WTC11 (cell line): ENCODE results near the gene DMC1. TPM values are rescaled to one million over a fixed set of nuclear protein-coding genes. Genes with fewer than 3 reads are reported as not detected.
"Not testable (repeated sequence)": the region's sequence is repeated elsewhere in the genome, so short reads cannot be mapped to it uniquely, and the experiment has no call there.

ENCODE experiments used
- ATAC-seq: fragments of 200-7000 bp; cut with Tn5 transposase; 2 replicates; pipeline ENCODE4 v1.10.0; 2021; ENCODE audit warnings: mild to moderate bottlenecking, moderate library complexity
- CTCF ChIA-PET: fragments of 300-600 bp; sonication (Branson Sonifier 250); formaldehyde crosslinking; loops from one replicate; lab custom pipeline; 2021; ENCODE audit warnings: antibody characterized with exemption; lab: Charles Lee
- POLR2A ChIA-PET: fragments of 350-600 bp; sonication (Branson Sonifier 250); formaldehyde crosslinking; loops from one replicate; lab custom pipeline; 2021; ENCODE audit warnings: antibody characterized with exemption; lab: Charles Lee
- DNase-seq: peaks from one replicate; pipeline ENCODE4 v3.0.0; 2021; ENCODE audit warnings: low spot score
- H3K27ac Mint-ChIP-seq: 2 replicates; pipeline ENCODE4 v1.8.0; 2021; ENCODE audit warnings: mixed read lengths
- H3K27me3 Mint-ChIP-seq: 2 replicates; pipeline ENCODE4 v1.8.0; 2021; ENCODE audit warnings: low read depth, mild to moderate bottlenecking, moderate library complexity, mixed read lengths
- H3K36me3 Mint-ChIP-seq: 2 replicates; pipeline ENCODE4 v1.8.0; 2021; ENCODE audit warnings: mixed read lengths
- H3K4me1 Mint-ChIP-seq: 2 replicates; pipeline ENCODE4 v1.8.0; 2022; ENCODE audit warnings: mixed read lengths
- H3K4me3 Mint-ChIP-seq: 2 replicates; pipeline ENCODE4 v1.8.0; 2021; ENCODE audit warnings: mild to moderate bottlenecking, moderate library complexity, mixed read lengths
- H3K9me3 Mint-ChIP-seq: 2 replicates; pipeline ENCODE4 v1.8.0; 2021; ENCODE audit warnings: mixed read lengths
- ATF1 ChIP-seq: sonication (generic); formaldehyde crosslinking; IDR thresholded peaks from 2 replicates; pipeline ENCODE4 v1.8.1; 2023; ENCODE audit warnings: mild to moderate bottlenecking, moderate library complexity, missing genetic modification reagents
- CREM ChIP-seq: sonication (generic); formaldehyde crosslinking; IDR thresholded peaks from 2 replicates; pipeline ENCODE4 v1.8.1; 2022; ENCODE audit warnings: mild to moderate bottlenecking, missing genetic modification reagents, moderate library complexity
- FOXP1 ChIP-seq: sonication (generic); formaldehyde crosslinking; IDR thresholded peaks from 2 replicates; pipeline ENCODE4 v1.8.0; 2022; ENCODE audit warnings: missing genetic modification reagents, mild to moderate bottlenecking, moderate library complexity, borderline replicate concordance
- GTF2I ChIP-seq: fragments of 250-450 bp; sonication (Bioruptor Pico); conservative IDR thresholded peaks from 2 replicates; pipeline ENCODE4 v1.4.0; 2021; ENCODE audit warnings: mild to moderate bottlenecking
- IRF2 ChIP-seq: sonication (generic); formaldehyde crosslinking; IDR thresholded peaks from 2 replicates; pipeline ENCODE4 v1.8.0; 2022; ENCODE audit warnings: low read depth, missing genetic modification reagents, borderline replicate concordance
- JAZF1 ChIP-seq: fragments of 250-450 bp; sonication (Bioruptor Pico); IDR thresholded peaks from 2 replicates; pipeline ENCODE4 v1.9.0; 2021; ENCODE audit warnings: moderate library complexity, mild to moderate bottlenecking, inconsistent platforms
- JUN ChIP-seq: sonication (generic); formaldehyde crosslinking; IDR thresholded peaks from 2 replicates; pipeline ENCODE4 v1.8.0; 2023; ENCODE audit warnings: mild to moderate bottlenecking, missing genetic modification reagents
- NR1H2 ChIP-seq: sonication (generic); formaldehyde crosslinking; IDR thresholded peaks from 2 replicates; pipeline ENCODE4 v1.9.0; 2021; ENCODE audit warnings: mild to moderate bottlenecking, moderate library complexity, missing genetic modification reagents
- NR3C1 ChIP-seq: sonication (generic); formaldehyde crosslinking; conservative IDR thresholded peaks from 2 replicates; pipeline ENCODE4 v1.8.1; 2023; ENCODE audit warnings: low read depth, mild to moderate bottlenecking, missing genetic modification reagents
- PRRX2 ChIP-seq: fragments of 250-450 bp; sonication (Bioruptor Pico); IDR thresholded peaks from 2 replicates; pipeline ENCODE4 v1.8.0; 2021; ENCODE audit warnings: mild to moderate bottlenecking
- RELA ChIP-seq: sonication (generic); formaldehyde crosslinking; IDR thresholded peaks from 2 replicates; pipeline ENCODE4 v1.8.1; 2022; ENCODE audit warnings: missing genetic modification reagents, mild to moderate bottlenecking, borderline replicate concordance
- RORB ChIP-seq: fragments of 250-450 bp; sonication (Bioruptor Pico); IDR thresholded peaks from 2 replicates; pipeline ENCODE4 v1.9.0; 2021; ENCODE audit warnings: mild to moderate bottlenecking
- SMAD4 ChIP-seq: sonication (generic); formaldehyde crosslinking; IDR thresholded peaks from 2 replicates; pipeline ENCODE4 v1.8.0; 2022; ENCODE audit warnings: mild to moderate bottlenecking, missing genetic modification reagents
- TEAD4 ChIP-seq: sonication (generic); formaldehyde crosslinking; IDR thresholded peaks from 2 replicates; pipeline ENCODE4 v1.8.0; 2022; ENCODE audit warnings: mild to moderate bottlenecking, missing genetic modification reagents
- TP53 ChIP-seq: sonication (generic); formaldehyde crosslinking; IDR thresholded peaks from 2 replicates; pipeline ENCODE4 v1.8.1; 2023; ENCODE audit warnings: mild to moderate bottlenecking, missing genetic modification reagents
- ZNF232 ChIP-seq: sonication (generic); formaldehyde crosslinking; IDR thresholded peaks from 2 replicates; pipeline ENCODE4 v1.8.0; 2022; ENCODE audit warnings: mild to moderate bottlenecking, missing genetic modification reagents
- ZNF263 ChIP-seq: sonication (generic); formaldehyde crosslinking; IDR thresholded peaks from 2 replicates; pipeline ENCODE4 v1.8.1; 2022; ENCODE audit warnings: low read depth, mild to moderate bottlenecking, moderate library complexity, missing genetic modification reagents
- total RNA-seq: library from RNA; stranded (reverse); gene quantifications from 3 replicates; pipeline ENCODE4 v1.2.3, GENCODE V29; 2021
- TF ChIP-seq, protein P1 (sequence below): sonication (generic); formaldehyde crosslinking; IDR thresholded peaks from 2 replicates; pipeline ENCODE4 v1.8.0; 2023; ENCODE audit warnings: missing genetic modification reagents
- TF ChIP-seq, protein P2 (sequence below): sonication (generic); formaldehyde crosslinking; IDR thresholded peaks from 2 replicates; pipeline ENCODE4 v1.8.0; 2022; ENCODE audit warnings: mild to moderate bottlenecking, missing genetic modification reagents
- TF ChIP-seq, protein P3 (sequence below): sonication (generic); formaldehyde crosslinking; IDR thresholded peaks from 2 replicates; pipeline ENCODE4 v1.8.0; 2022; ENCODE audit warnings: mild to moderate bottlenecking, missing genetic modification reagents
- TF ChIP-seq, protein P4 (sequence below): sonication (generic); formaldehyde crosslinking; IDR thresholded peaks from 2 replicates; pipeline ENCODE4 v1.8.0; 2023; ENCODE audit warnings: missing genetic modification reagents, mild to moderate bottlenecking, borderline replicate concordance
- TF ChIP-seq, protein P5 (sequence below): sonication (generic); formaldehyde crosslinking; IDR thresholded peaks from 2 replicates; pipeline ENCODE4 v1.8.0; 2022; ENCODE audit warnings: mild to moderate bottlenecking, missing genetic modification reagents

Gene DMC1
- total RNA-seq, 1 experiment from 2014 or later: 4.3 TPM

DNA sequence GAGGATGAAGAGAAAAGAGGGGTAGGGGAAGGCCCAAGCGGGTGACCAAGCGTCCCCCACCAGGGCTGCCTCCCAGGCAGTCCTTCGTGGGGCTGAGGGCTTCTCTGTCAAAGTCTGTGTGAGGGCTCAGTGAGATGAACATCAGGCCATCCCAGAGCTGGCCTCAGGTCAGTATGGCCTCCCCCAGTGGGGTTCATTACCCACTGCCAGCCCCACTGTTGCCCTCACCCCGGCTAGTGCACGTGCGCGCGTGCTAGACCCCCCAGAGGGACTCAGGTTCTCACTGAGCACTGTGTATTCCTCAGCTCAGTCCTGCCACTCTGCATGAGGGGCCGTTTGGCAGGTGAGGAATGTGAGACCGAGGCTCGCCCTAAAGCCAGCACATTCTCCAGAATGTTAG lies 98.7 kb downstream of the DMC1 start (continued):
- TF ChIP-seq, protein P1, sequence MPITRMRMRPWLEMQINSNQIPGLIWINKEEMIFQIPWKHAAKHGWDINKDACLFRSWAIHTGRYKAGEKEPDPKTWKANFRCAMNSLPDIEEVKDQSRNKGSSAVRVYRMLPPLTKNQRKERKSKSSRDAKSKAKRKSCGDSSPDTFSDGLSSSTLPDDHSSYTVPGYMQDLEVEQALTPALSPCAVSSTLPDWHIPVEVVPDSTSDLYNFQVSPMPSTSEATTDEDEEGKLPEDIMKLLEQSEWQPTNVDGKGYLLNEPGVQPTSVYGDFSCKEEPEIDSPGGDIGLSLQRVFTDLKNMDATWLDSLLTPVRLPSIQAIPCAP (CRISPR knock-in tag): no peak
- TF ChIP-seq, protein P2, sequence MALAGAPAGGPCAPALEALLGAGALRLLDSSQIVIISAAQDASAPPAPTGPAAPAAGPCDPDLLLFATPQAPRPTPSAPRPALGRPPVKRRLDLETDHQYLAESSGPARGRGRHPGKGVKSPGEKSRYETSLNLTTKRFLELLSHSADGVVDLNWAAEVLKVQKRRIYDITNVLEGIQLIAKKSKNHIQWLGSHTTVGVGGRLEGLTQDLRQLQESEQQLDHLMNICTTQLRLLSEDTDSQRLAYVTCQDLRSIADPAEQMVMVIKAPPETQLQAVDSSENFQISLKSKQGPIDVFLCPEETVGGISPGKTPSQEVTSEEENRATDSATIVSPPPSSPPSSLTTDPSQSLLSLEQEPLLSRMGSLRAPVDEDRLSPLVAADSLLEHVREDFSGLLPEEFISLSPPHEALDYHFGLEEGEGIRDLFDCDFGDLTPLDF (CRISPR knock-in tag): no peak
- TF ChIP-seq RELA: no peak
- no peak for TF ChIP-seq GTF2I (CRISPR knock-in tag)
- no peak for TF ChIP-seq TP53
- TF ChIP-seq PRRX2: no peak
- TF ChIP-seq JUN (CRISPR knock-in tag): no peak
- no peak for TF ChIP-seq RORB (CRISPR knock-in tag)
- no peak for TF ChIP-seq NR1H2 (CRISPR knock-in tag)

DNA sequence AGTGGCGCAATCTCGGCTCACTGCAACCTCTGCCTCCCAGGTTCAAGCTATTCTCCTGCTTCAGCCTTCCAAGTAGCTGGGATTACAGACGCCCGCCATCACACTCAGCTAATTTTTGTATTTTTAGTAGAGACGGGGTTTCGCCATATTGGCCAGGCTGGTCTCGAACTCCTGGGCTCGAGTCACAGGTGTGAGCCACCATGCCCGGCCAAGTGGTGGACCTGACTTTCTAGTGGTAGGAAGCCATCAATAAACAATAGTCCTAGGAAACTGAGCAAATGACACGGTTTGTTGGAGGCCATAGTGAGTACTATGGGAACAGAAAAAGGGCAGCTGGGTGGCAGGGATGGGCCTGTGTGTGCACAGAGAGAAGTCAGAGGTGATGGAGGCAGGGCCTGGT lies 99.8 kb downstream of the DMC1 start:
- H3K9me3 Mint-ChIP-seq, POLR2A ChIA-PET, DNase-seq, CTCF ChIA-PET, H3K4me3 Mint-ChIP-seq, H3K36me3 Mint-ChIP-seq, ATAC-seq, H3K27ac Mint-ChIP-seq: not testable (repeated sequence)
- Mint-ChIP-seq H3K27me3 (peaks cover 38% of the 10 kb centered on the region), H3K4me1 (peaks cover 10% of the 10 kb centered on the region)

DNA sequence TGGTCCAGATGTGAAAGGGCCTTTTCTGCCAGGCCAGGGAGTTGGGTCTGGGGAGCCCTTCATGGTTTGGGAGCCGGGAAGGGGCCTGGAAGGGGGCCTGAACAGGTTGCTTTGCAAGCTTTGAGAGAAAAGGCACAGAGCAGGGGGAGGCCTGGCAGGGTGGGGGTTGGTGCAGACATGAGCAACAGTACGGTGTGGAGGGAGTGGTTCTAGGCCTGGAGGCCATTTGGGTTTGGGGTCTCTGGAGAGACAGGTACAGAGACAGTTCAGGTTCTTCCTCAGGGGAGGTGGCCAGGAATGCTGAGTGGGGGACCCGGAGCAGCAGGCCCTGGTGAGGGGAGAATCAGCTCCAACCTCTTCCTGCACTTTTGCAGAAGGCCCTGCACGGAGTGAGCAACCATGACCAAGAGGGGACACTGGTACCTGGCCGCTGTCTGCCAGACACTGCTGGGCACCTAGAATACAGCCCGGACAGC lies 100.6 kb downstream of the DMC1 start:
- DNase-seq (no peak), ATAC-seq (no peak)
- TF ChIP-seq ZNF263 (CRISPR knock-in tag) (no peak), IRF2 (CRISPR knock-in tag) (no peak), SMAD4 (CRISPR knock-in tag) (no peak), CREM (CRISPR knock-in tag) (no peak), TEAD4 (CRISPR knock-in tag) (no peak), JAZF1 (no peak), ZNF232 (no peak), NR3C1 (CRISPR knock-in tag) (no peak), JUN (CRISPR knock-in tag) (no peak), FOXP1 (CRISPR knock-in tag) (no peak), ATF1 (CRISPR knock-in tag) (no peak), TP53 (no peak)
- TF ChIP-seq, protein P3, sequence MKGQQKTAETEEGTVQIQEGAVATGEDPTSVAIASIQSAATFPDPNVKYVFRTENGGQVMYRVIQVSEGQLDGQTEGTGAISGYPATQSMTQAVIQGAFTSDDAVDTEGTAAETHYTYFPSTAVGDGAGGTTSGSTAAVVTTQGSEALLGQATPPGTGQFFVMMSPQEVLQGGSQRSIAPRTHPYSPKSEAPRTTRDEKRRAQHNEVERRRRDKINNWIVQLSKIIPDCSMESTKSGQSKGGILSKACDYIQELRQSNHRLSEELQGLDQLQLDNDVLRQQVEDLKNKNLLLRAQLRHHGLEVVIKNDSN (CRISPR knock-in tag): no peak
- TF ChIP-seq, protein P4, sequence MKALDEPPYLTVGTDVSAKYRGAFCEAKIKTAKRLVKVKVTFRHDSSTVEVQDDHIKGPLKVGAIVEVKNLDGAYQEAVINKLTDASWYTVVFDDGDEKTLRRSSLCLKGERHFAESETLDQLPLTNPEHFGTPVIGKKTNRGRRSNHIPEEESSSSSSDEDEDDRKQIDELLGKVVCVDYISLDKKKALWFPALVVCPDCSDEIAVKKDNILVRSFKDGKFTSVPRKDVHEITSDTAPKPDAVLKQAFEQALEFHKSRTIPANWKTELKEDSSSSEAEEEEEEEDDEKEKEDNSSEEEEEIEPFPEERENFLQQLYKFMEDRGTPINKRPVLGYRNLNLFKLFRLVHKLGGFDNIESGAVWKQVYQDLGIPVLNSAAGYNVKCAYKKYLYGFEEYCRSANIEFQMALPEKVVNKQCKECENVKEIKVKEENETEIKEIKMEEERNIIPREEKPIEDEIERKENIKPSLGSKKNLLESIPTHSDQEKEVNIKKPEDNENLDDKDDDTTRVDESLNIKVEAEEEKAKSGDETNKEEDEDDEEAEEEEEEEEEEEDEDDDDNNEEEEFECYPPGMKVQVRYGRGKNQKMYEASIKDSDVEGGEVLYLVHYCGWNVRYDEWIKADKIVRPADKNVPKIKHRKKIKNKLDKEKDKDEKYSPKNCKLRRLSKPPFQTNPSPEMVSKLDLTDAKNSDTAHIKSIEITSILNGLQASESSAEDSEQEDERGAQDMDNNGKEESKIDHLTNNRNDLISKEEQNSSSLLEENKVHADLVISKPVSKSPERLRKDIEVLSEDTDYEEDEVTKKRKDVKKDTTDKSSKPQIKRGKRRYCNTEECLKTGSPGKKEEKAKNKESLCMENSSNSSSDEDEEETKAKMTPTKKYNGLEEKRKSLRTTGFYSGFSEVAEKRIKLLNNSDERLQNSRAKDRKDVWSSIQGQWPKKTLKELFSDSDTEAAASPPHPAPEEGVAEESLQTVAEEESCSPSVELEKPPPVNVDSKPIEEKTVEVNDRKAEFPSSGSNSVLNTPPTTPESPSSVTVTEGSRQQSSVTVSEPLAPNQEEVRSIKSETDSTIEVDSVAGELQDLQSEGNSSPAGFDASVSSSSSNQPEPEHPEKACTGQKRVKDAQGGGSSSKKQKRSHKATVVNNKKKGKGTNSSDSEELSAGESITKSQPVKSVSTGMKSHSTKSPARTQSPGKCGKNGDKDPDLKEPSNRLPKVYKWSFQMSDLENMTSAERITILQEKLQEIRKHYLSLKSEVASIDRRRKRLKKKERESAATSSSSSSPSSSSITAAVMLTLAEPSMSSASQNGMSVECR: no peak
- TF ChIP-seq, protein P5, sequence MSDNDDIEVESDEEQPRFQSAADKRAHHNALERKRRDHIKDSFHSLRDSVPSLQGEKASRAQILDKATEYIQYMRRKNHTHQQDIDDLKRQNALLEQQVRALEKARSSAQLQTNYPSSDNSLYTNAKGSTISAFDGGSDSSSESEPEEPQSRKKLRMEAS (CRISPR knock-in tag): no peak
- Mint-ChIP-seq H3K4me3 (no peak overlapping the region), H3K4me1 (peaks cover 10% of the 10 kb centered on the region), H3K36me3 (no peaks in the 10 kb centered on the region), H3K9me3 (no peaks in the 10 kb centered on the region), H3K27ac (no peak overlapping the region), H3K27me3 (peaks cover 45% of the 10 kb centered on the region)
- ChIA-PET POLR2A (interaction anchor here (0.7 kb wide), 2 partner anchors 11 to 68 kb away, joined by 3 read pairs; no protein-coding TSS in a partner anchor), CTCF (interaction anchor here (0.5 to 0.8 kb wide), 4 partner anchors 17 to 894 kb away, joined by 3 to 4 read pairs (median 3); no protein-coding TSS in a partner anchor)
